HG03097 (cell line): ENCODE measurements around the gene GP2.

Experiments
- ATAC-seq: cut with Tn5 transposase; IDR thresholded peaks from one replicate; pipeline ENCODE4 v1.9.1; 2021; ENCODE audit not compliant: unreplicated experiment, low FRiP score

Gene GP2

DNA sequence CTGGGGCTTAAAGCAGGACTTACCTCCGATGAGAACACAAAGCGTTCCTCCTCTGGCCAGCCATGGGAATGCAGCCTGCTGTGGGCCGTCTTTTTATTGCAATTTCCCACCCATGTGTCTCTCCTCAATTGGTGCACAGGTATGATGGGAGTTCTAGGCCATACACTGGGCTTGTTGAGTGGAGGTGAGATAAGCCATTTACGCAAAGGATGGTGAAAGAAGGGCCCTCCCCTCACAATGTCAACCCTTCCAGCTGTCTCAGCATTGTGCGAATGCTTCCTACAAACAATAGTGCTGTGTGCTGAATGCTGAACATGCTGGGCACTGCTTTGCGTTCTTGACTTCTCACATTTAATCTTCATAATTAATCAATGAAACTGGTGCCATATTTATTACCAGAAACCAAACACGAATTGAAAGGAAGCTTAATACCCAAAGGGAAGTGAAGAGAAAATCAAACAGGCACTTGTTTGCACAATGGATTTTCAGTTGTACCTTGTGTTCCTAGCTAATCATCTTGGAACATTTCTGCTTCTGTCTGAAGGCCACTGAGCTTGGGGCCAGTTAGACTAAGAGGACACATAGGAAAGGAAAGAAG is at the start of gene GP2:
Gene GP2, minus strand, starts transcription at position 70 of the 598 bp plus-strand sequence. CDS start 1,082 bp downstream, outside the sequence.
- ATAC-seq: no peak

DNA sequence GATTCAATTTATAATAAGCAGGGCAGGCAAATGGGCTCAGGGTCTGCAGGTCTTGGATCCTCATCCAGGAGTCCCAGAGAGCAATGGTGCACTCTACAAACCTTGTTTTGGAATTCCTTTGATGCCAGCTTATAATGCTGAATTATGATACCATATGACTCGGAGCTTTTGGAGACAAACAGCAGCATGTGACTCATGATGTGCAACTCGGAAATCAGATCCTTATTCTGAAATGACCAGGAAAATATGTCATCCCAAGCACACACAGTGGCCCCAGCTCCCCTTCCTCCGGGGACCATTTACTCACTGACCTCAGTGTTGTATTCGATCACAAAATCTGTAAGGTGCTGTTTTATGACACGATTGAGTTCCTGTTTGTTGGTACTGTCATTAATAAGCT is 45.4 kb upstream of the GP2 start:
- no peak for ATAC-seq

DNA sequence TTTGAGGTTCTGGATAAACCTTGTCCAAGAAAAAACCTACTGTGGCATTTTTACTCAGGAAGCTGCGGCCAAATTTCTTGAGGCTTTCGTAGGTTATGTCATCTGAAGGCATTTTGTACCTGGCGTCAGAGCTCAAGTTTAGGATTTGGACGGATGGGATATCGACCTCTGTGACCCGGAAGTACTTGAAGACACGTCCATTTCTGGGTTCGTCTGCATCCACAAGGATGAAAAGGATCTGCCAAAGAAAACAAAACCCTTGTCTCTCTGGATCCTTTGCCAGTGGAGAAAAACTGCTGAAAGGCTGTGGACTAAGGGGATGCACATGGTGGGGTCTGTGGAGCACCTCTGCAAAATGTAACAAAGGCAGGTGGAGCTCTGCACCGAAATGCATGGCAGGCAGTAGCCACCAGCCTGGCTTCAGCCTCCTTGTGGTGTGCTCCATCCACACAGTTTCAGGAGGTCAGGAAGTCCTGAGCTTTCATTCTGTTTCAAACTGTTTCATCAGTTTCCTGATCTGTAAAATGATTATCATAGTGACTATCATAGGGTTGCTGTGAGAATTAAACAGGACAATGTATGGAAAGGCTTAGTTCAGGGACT is 42.2 kb upstream of the GP2 start:
- no peak for ATAC-seq

DNA sequence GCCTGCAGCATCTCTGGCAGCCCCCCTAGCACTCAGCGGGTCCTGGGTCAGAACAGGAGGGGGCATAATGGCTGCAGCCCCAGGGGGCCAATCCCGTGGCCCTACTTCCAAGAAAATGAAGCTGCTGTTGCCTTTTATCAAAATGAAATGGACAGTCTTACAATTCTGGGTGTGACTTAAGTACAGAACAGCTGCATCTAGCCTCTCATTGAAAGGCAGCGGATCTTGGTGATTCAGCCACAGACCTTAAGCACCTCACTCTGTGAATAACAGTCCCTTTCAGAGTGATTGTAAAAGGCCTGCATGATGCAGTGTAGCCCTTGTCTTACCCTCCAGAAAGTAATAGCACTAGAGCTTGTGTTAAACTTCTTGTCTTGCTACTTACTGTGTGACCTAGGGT is 36.7 kb upstream of the GP2 start:
- no peak for ATAC-seq

DNA sequence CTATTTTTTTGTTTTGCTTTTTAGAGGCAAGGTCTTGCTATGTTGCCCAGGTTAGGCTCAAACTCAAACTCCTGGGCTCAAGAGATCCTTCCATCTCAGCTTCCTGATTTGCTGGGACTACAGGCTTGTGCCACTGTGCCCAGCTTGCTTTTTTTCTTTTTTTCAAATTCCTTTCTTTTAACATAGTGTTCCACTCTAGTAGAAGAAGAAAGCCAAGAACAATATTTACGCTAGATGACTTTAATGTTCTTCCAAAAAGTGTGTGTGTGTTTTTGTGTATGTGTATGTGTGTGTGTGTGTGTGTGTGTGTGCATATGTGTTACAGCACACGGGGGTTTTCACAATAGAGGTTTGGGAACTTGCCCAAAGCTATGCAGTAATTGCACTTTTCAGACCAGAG is 35.9 kb upstream of the GP2 start:
- no peak for ATAC-seq

DNA sequence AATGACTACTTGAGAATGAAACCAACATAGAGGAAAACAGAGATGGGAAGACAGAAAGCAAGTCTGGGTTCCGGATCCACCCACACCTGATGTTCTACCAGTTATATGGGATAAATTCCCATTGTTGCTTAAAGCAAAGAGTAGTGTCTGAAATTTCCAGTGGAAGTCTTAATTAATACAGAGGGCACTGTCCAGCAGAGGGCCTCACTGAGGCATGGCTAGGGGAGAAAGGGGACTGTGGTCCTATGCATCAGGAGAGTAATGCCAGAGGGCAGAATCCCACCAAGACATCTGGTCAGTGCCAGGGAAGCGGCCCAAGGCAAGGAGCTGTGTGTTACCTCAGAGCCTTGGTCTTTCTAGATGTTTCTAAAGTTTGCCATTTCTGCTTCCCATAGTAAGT is 32.7 kb upstream of the GP2 start:
- no peak for ATAC-seq

DNA sequence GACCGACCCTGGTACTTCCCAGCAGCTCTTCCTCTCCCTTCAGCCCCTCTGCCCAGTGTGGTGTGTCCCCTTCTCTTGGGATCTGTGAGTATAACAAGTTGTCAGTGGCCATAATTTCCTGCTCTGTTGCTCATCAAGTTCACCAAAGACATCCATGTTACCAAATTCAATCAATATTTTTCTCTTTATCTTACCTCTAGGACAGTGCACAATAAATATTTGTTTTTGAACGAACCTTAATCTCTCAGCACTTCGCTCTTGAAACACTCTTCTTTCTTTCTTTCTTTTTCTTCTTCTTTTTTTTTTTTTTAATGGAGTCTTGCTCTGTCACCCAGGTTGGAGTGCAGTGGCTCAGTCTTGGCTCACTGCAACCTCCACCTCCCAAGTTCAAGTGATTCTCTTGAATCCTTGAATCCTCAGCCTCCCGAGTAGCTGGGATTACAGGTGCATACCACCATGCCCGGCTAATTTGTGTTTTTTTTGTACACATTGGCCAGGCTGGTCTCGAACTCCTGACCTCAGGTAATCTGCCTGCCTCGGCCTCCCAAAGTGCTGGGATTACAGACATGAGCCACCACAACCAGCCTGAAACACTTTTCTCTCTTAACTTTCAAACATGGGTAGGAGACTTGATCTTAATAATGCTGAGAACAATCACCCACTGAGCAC is 27.9 kb upstream of the GP2 start:
- no peak for ATAC-seq

DNA sequence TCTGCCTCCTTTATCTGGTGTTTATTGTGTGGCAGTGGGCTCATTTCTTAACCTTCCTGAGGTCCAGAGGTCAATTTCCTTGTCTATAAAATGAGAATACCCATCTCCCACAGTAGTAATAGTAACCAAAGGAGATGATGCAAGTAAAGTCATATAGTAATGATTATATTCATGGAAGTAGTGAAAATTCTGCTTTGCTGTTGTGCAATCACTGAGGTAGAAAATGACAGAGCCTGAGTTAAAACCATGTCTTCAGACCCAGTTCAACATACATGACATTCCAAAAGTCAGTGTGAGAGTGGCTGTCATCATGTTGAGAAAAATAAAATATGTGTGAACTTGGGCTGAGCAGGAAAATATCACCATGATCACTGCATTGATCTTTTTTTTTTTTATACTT is 26.1 kb upstream of the GP2 start:
- ATAC-seq: no peak

DNA sequence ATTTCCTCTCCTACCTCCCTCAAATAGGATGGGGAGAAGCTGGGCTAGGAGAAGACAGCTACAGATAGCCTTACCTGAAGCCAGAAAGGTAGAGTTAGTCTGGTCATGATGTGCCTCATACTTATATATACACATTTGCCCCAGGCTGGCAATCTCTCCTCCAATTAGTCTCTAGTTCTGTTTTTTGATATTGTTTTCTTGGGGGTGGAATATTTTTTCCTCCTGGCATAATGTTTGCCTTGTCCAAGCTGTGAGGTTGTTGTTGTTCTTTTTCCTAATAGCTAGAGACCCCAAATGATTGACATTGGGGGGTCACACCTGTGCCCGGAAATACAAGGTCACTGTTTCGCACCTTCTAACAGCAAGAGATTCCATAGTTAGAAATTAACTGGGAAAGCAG is 25.3 kb upstream of the GP2 start, which contains the start of gene UMOD:
Gene UMOD, minus strand, starts transcription at position 101 of the 400 bp plus-strand sequence. CDS start 1,978 bp downstream, outside the sequence.
- ATAC-seq: no peak

DNA sequence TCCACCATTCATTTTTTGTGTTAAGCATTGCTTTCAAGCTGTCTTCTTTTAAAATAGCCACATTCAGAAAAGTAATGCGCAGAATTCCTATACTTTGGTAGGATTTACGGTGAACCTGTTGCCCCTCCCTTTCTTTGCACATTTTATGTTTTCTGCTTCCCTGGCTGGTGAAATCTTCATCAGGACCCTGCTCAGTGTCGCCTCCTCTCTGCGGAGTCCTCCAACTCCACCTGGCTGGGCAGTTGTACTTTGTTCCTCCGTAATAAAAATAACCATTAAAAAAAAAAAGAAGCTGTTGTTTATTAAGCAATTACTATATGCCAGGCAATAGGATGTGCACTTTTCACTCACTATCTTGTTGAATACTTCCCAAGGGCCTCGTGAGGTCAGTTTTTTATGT is 22.3 kb upstream of the GP2 start:
- no peak for ATAC-seq

DNA sequence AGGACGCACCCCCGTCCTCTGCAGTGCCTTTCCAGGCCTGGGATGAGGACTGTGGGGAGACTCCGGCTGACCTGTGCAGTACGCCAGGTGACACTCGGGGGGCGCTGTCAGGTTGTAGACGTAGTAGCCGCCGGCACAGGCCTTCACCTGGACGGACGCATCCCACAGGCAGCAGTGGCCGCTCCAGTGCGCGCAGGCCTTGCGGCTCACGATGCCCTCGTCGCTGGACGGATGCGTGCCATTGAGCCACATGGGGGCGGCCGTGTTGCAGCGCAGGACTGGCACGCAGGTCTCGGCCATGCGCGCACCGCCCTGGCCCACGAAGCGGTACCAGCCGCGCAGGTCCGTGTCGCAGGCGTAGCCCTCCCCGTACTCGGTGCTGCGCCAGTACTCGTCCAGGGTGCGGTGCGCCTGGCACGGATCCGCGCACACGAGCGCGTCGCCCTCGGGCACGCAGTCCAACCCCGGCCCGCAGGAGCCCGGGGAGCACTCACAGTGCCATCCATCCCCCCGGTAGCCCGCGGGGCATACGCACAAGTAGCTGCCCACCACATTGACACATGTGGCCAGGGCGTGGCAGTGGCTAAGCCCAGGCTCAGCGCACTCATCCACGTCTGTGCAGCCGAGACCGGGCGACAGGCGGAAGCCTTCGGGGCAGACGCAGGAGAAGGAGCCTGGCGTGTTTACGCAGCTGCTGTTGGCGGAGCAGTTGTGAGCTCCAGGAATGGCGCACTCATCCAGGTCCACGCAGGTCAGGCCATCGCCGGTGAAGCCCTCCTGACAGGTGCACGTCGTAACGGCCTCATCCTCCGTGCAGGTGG is 21.3 kb upstream of the GP2 start:
- ATAC-seq: no peak

DNA sequence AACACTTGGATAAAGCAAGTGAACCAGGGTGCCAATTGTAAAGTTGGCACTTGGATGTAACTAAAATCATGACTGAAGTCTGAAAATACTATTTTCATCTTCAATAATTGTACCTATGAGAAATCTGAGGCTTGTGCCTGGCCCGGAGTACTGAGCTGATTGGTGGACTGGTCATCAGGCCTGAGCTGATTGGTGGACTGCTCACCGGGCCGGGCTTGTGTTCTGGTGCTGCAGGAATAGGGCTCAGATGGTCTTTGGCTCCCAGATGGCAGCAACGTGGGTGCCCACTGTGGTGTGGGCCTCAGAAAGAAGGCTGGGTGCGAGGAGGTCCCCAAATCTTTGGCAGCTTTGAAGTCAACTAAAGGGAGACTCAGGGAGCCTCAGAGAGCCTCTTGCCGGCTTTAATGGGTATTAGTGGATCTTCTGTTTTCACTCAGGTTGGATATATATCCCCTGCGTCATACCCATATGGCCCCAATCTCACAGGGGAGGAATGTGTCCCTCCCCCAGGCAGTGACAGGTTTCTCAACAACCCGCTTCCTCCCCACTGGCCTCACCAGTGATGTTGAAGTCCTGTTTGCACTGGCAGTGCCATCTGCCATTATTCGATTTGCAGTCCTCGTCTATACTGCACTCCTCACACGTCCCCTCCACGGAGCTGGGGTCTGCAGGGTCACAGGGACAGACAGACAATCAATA is 20.5 kb upstream of the GP2 start:
- no peak for ATAC-seq

DNA sequence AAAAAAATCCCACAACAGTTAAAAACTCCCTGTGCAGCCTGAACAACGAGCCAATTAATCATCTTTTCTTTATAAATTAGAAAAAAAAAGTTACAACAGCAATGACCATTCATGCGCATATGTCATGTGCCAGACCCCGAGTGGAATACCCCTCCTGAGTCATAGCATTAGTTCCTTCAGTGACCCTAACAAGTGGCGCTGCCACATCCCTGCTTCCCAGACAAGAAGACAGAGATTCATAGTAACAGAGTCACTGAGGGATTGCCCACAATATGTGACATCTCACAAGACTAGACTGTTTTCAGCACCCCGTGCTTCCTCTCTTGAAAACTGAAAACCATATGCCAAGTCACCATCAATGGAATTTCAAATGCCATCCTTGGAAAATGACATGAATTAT is 17.3 kb upstream of the GP2 start:
- ATAC-seq: no peak

DNA sequence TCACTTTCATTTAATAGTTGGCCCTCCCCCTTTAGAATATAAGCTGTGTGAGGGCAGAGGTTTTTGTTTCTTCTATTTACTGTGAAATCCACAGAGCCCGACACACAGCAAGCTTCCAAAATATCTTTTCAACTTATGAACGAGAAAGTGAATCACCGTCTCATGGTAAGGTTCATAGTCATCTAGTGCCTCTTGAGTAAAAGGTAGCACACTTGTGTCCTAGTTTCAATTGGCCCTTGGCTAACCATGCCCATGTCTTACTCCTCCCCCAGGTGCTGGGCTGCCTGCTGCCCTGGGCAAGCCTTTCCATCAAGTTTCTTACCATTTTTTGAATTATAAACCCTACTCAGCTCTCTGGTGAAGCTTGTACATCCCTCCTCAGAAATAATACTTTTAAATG is 12.4 kb upstream of the GP2 start:
- ATAC-seq: no peak

DNA sequence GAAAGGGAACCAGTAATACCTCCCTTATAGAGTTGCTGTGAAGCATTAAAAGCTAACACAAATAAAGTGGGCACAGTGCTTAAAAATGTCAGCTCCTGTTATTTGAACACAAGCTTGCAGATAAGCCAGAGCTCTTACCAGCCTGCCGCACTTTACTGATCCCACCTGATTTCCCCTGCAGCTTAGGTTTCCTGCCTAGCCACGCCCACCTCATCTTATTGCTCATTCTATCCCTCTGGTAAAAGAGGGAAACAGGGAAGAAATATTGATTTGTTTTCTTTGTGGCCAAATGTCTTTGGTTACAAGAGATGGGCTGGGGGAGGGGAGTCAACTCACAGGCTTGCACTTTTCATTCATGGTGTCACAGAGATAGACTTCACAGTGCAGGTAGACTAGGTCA is 9.6 kb upstream of the GP2 start:
- no peak for ATAC-seq

DNA sequence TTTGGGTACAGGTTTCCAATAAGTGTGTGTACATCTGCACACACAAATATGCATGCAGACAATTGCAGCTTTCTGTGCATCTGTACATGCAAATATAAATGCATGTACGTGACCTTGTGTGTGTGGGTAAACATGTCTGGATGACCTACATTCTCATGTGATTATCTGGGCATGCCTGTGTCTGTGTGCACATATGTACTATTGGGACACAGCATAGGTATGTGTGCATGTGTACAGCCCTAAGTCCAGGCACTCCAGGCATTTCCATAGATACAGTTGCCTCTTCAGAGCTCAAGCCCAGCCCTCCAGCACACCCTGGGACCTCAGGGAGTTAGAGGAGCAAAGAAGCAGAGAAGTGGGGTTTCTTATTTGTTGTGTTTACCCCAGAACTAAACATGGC is 7.1 kb upstream of the GP2 start:
- no peak for ATAC-seq

DNA sequence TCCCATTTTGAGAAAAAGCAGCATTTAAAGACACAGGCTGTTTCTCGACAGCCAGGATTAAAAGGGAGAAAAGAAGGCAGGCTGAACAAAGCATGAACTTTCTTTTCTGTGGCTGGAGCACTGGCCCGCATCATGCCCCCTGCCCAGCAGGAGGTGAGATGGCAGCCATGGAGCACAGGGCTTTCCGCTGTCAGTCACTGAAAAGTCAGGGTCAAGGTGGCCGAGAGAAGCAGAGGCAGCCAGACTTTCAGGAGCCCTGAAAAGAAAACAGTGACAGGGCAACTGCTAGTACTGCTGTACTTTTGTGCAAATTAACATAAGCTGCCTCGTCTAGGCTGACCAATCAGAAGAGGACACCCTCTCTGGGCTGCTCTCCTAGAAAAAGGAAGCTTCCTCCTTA is 5.8 kb upstream of the GP2 start:
- ATAC-seq: no peak

DNA sequence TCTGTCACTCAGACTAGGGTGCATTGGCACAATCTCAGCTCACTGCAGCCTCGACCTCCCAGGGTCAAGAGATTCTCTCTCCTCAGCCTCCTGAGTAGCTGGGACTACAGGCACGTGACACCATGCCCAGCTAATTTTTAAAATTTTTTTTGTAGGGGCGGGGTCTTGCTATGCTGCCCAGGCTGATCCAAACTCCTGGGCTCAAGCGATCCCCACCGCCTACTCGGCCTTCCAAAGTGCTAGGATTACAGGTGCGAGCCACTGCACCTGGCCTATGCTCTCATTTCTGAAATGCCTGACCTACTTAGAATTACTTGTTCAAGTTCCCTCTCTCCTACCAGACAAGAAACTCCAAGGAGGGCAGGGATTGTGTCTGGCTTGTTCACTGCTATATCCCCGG is 5.1 kb upstream of the GP2 start:
- ATAC-seq: no peak

DNA sequence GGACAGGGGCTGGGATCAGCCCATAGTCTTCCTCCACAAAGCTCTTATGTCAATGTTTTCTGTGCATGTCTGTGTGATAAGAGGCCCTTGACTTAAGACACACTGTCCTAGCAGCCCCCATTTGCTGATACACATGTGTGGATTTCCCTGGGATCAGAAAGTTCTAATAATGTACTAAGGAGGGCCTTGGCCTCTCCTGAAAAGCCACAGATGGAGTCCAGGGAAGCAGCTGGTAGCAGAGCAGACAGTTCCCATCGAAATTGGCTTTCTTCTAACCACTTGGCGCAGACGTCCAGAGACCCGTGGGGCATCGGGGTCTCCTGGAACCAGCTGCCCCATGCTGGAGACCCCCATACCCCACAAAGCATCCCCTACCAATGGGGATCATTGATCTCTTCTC is 4.3 kb upstream of the GP2 start:
- ATAC-seq: no peak

DNA sequence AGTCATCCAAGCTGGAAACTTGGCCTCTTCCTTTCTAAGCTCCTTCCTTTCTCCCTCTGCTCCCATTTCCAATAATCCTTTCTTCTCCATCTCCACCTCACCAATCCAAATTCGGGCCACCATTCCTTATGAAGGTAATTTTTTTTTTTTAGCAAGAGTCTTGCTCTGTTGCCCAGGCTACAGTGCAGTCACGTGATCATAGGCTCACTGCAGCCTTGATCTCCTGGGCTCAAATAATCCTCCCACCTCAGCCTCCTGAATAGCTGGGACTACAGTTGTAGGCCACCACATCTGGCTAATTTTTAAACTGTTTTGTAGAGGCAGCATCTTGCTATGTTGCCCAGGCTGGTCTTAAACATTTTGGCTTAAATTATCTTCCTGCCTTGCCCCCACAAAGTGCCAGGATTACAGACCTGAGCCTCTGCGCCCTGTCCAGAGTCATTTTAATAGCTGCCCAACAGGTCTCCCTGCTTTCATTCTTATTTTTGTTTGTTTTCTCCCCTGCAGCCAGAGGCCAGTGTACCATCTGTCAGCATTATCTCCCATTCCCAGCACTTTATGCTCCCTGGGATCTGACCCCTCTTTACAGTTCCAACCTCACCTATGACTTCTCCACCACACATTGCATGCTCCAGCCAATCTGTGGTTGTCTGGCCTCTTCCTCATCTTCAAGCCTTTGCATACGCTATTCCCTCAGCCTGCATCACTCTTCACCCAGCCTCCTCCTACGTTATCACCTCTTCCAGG is 2.3 kb upstream of the GP2 start:
- no peak for ATAC-seq
